ENCODE results near the gene OR1Q1. TPM values are rescaled to one million over a fixed set of nuclear protein-coding genes. Genes with fewer than 3 reads are reported as not detected.
"Not testable (repeated sequence)": the region's sequence is repeated elsewhere in the genome, so short reads cannot be mapped to it uniquely, and the experiment has no call there.

Gene OR1Q1
- not detected in 2 replicates for total RNA-seq

GRCh38 chr9:122614362-122614761, at the start of gene OR1Q1:
Gene OR1Q1 (plus strand): TSS chr9:122614738. CDS start chr9:122614738, 0 bp downstream.
- no peak for DNase-seq (ENCODE audit: low read depth in 2 of 2)

GRCh38 chr9:122567901-122568300, 46.6 kb upstream of the OR1Q1 start:
- no peak for DNase-seq (ENCODE audit: low read depth in 2 of 2)

- no peak for DNase-seq (ENCODE audit: low read depth in 2 of 2)
Observed at GRCh38 chr9:122572456-122572855, 42.1 kb upstream of the OR1Q1 start.

- peak in 1 of 2 donors; percentile 11 for DNase-seq (ENCODE audit: low read depth in 2 of 2)
Observed at GRCh38 chr9:122579874-122580273, 34.7 kb upstream of the OR1Q1 start.

GRCh38 chr9:122580360-122580759, 34.2 kb upstream of the OR1Q1 start:
- peak in 1 of 2 donors; percentile 75 for DNase-seq (ENCODE audit: low read depth in 2 of 2)

GRCh38 chr9:122583284-122583683, 31.3 kb upstream of the OR1Q1 start, which contains the start of gene OR1L8:
Gene OR1L8 (minus strand): TSS chr9:122583384. CDS start chr9:122568477, 14,907 bp downstream.
- DNase-seq (ENCODE audit: low read depth in 2 of 2): not testable (repeated sequence)

GRCh38 chr9:122605691-122606090, 8.8 kb upstream of the OR1Q1 start:
- no peak for DNase-seq (ENCODE audit: low read depth in 2 of 2)

- DNase-seq (ENCODE audit: low read depth in 2 of 2): no peak
Observed at GRCh38 chr9:122606587-122606986, 8.0 kb upstream of the OR1Q1 start.

GRCh38 chr9:122609804-122610203, 4.7 kb upstream of the OR1Q1 start:
- no peak for DNase-seq (ENCODE audit: low read depth in 2 of 2)

GRCh38 chr9:122619996-122620395, 5.5 kb downstream of the OR1Q1 start:
- DNase-seq (ENCODE audit: low read depth in 2 of 2): peak; percentile 35 to 55

GRCh38 chr9:122642226-122642625, 27.7 kb downstream of the OR1Q1 start:
- DNase-seq (ENCODE audit: low read depth in 2 of 2): peak in 1 of 2 donors; percentile 33

GRCh38 chr9:122656378-122656777, 41.8 kb downstream of the OR1Q1 start:
- DNase-seq (ENCODE audit: low read depth in 2 of 2): peak; percentile 91 to 97

- no peak for DNase-seq (ENCODE audit: low read depth in 2 of 2)
Observed at GRCh38 chr9:122657527-122657926, 43.0 kb downstream of the OR1Q1 start, which contains the start of gene OR1B1. Gene OR1B1 (minus strand): TSS chr9:122657627.

- DNase-seq (ENCODE audit: low read depth in 2 of 2): no peak
Observed at GRCh38 chr9:122661416-122661815, 46.9 kb downstream of the OR1Q1 start, which contains the start of gene OR1L1. Gene OR1L1 (plus strand): TSS chr9:122661716. CDS start chr9:122661716, 0 bp downstream.

Other genes with a start within 250 kb of the OR1Q1 start
- 1.0 and 1.8 TPM in 2 replicates for gene PTGS1, start 243.7 kb upstream of the OR1Q1 start, total RNA-seq
- gene OR1J1, start 136.8 kb upstream of the OR1Q1 start, total RNA-seq: not detected in 2 replicates
- gene OR1J2, start 103.9 kb upstream of the OR1Q1 start, total RNA-seq: not detected in 2 replicates
- under 0.01 TPM in 1 of 2 replicates, not detected in the other for gene OR1J4, start 95.6 kb upstream of the OR1Q1 start, total RNA-seq
- not detected in 2 replicates for gene OR1N1, start 87.4 kb upstream of the OR1Q1 start, total RNA-seq
- gene OR1N2, start 61.6 kb upstream of the OR1Q1 start, total RNA-seq: not detected in 2 replicates
- gene OR1L8, start 31.4 kb upstream of the OR1Q1 start, total RNA-seq: 0.13 and 0.25 TPM in 2 replicates
- 0.25 and 0.26 TPM in 2 replicates for gene OR1B1, start 42.9 kb downstream of the OR1Q1 start, total RNA-seq
- gene OR1L1, start 47.0 kb downstream of the OR1Q1 start, total RNA-seq: not detected in 2 replicates
- gene OR1L3, start 60.4 kb downstream of the OR1Q1 start, total RNA-seq: not detected in 2 replicates
- gene OR1L4, start 109.3 kb downstream of the OR1Q1 start, total RNA-seq: not detected in 2 replicates
- gene OR1L6, start 127.6 kb downstream of the OR1Q1 start, total RNA-seq: not detected in 2 replicates
- gene OR5C1, start 174.2 kb downstream of the OR1Q1 start, total RNA-seq: not detected in 2 replicates
- not detected in 2 replicates for gene OR1K1, start 185.4 kb downstream of the OR1Q1 start, total RNA-seq
- 69.7 and 86.1 TPM in 2 replicates for gene PDCL, start 213.8 kb downstream of the OR1Q1 start, total RNA-seq

Data from dermis microvascular lymphatic vessel endothelial cell (primary cell).